Epithelial cell of esophagus (primary cell): ENCODE results near the gene MFAP2.

Experiments
- DNase-seq: peaks from one replicate; pipeline ENCODE4 v3.0.0; 2010; ENCODE audit warnings: low read depth
- H3K4me3 ChIP-seq: 2 replicates; pipeline ENCODE4 v1.5.1; 2011; ENCODE audit warnings: mild to moderate bottlenecking, low read length, control low read depth
- CTCF ChIP-seq: IDR thresholded peaks from 2 replicates; pipeline ENCODE4 v1.5.1; 2011; ENCODE audit warnings: low read depth, mild to moderate bottlenecking, low read length, control low read depth, inconsistent platforms; ENCODE audit not compliant: insufficient read depth; ENCODE audit errors: missing control alignments

Gene MFAP2

DNA sequence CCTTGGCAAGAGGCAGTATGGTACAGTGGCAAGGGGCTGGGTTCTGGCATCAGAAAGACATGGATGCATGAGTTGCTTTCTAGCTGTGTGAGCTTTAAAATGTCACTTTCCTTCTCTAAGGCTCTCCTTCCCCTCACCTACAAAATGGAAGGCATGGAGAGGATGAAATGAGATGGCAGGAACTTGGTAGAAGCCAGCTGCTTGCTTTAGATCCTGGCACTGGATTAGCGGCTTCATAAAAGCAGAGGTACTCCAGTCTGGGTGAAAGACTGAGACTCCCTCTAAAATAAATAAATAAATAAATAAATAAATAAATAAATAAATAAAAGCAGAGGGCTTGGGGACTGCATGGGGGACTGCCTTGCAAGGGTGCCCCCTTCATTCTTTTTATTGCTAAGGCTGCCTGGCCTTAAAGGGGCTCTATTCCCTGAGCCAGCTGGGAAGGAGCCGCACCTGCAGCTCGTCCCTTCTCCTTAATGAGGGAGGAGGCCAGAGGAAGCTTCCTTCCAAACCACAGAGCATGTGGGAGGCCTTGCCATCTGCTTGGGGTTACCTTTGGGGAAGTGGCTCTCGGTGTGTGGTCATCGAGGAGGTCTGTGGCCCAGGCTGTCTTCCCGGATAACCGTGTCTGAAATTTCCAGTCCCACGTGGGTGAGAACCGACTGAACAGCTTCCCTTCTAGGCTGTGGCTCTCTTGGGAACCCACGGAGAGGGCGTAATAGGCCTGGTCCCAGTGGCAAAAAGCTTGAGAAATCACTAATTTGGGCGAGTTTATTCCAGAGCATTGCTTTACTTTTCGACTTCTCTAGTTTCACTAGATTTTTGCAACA, 33.3 kb upstream of the MFAP2 start:
- no peak for DNase-seq
- H3K4me3 ChIP-seq, result no peak overlapping the region
- TF ChIP-seq CTCF, result no peak

GRCh38 chr1:17012775-17013490, 32.5 kb upstream of the MFAP2 start:
- no peak for DNase-seq
- no peak for TF ChIP-seq CTCF
- no peak overlapping the region for H3K4me3 ChIP-seq

GRCh38 chr1:17011439-17012307, 31.3 kb upstream of the MFAP2 start, which contains the start of gene ATP13A2:
TSS of gene ATP13A2 (minus strand) at chr1:17011928. CDS start at chr1:17011738, 190 bp downstream.
- peak; percentile 90 for DNase-seq
- TF ChIP-seq CTCF, result no peak

GRCh38 chr1:17011092-17011438, 30.6 kb upstream of the MFAP2 start:
- no peak for DNase-seq
- H3K4me3 ChIP-seq, result peak overlapping the region; percentile 64
- no peak for TF ChIP-seq CTCF

More at GRCh38 chr1:17011439-17012307, 31.3 kb upstream of the MFAP2 start, which contains the start of gene ATP13A2:
- peak within 1 kb of the TSS; percentile 64 for H3K4me3 ChIP-seq

- no peak for TF ChIP-seq CTCF
- no peak for DNase-seq
- H3K4me3 ChIP-seq, result no peak overlapping the region
Measured at GRCh38 chr1:17009706-17010105, 29.3 kb upstream of the MFAP2 start.

GRCh38 chr1:17008208-17008855, 27.9 kb upstream of the MFAP2 start:
- H3K4me3 ChIP-seq, result no peak overlapping the region
- DNase-seq, result no peak
- no peak for TF ChIP-seq CTCF
